ENCODE data around the gene MYL4. TPM values are rescaled to one million over a fixed set of nuclear protein-coding genes. Genes with fewer than 3 reads are reported as not detected.
"Not testable (repeated sequence)": the region's sequence is repeated elsewhere in the genome, so short reads cannot be mapped to it uniquely, and the experiment has no call there.

The MYL4 gene
- total RNA-seq, 2 experiments from 2014 or later, result not detected

DNA sequence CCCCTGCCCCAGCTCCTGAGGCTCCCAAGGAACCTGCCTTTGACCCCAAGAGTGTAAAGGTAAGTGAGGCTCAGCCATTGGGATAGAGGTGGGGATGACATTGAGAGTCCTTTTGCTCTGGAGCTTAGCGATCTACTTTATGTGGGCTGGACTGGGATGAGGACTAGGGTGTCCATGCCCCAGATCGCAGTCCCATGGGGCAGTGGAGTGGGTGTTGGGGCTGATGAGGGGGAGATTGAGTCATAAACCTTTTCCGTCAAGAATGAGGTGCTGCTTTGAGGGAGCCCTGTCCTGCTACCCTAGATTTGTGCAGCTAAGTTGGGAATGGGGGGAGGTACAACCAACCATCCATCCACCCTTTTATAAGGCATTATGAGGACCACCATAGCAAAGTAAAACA, 351 bp downstream of the MYL4 start:
- Mint-ChIP-seq H3K36me3 (ENCODE audit: low read depth) (no peaks in the 10 kb centered on the region), H3K27me3 (no peaks in the 10 kb centered on the region), H3K27ac (no peak overlapping the region), H3K9me3 (ENCODE audit: low read depth) (no peaks in the 10 kb centered on the region), H3K4me3 (no peak overlapping the region), H3K4me1 (peaks cover 29% of the 10 kb centered on the region)
- ChIA-PET CTCF (interaction anchor here (0.5 to 0.9 kb wide), 2 partner anchors 11 to 107 kb away, joined by 3 read pairs; no protein-coding TSS in a partner anchor), POLR2A (interaction anchor here (0.8 kb wide), 1 partner anchor 20 kb away, joined by 3 read pairs; the partner anchor contains the start of gene CDC27)
- ATAC-seq (no peak), DNase-seq (no peak)
- intact Hi-C loops (cut with DNase I, micrococcal nuclease), result no loop called here

DNA sequence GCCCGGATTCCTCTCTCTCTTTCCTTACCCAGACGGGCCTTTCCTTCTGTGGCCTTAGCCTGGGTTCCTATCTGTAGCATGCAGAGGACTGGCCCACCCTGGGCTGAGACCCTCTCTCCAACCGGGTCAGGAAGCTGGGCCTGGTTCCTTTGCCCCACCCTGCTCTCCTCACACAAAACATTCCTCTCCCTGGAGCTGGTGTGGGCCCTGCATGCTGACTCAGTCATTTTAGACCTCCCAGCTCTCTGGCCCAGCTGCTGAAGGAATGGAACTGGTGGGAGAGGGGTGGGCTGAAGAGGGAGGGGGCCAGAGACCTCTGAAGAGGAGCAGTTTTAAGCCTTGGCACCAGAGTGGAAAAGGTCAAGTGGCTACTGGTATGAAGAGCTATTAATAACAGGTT, 957 bp downstream of the MYL4 start:
- no peaks in the 10 kb centered on the region for H3K27me3 Mint-ChIP-seq
- ATAC-seq (no peak), DNase-seq (no peak)
- H3K9me3 Mint-ChIP-seq (ENCODE audit: low read depth), result no peaks in the 10 kb centered on the region
- intact Hi-C loops (cut with DNase I, micrococcal nuclease), result no loop called here
- no peak overlapping the region for H3K27ac Mint-ChIP-seq
- ChIA-PET POLR2A (no interaction called here), CTCF (interaction anchor here (0.9 kb wide), 1 partner anchor 12 kb away, joined by 3 read pairs; no protein-coding TSS in a partner anchor)
- H3K4me3 Mint-ChIP-seq, result no peak overlapping the region
- H3K36me3 Mint-ChIP-seq (ENCODE audit: low read depth), result no peaks in the 10 kb centered on the region
- peaks cover 23% of the 10 kb centered on the region for H3K4me1 Mint-ChIP-seq

DNA sequence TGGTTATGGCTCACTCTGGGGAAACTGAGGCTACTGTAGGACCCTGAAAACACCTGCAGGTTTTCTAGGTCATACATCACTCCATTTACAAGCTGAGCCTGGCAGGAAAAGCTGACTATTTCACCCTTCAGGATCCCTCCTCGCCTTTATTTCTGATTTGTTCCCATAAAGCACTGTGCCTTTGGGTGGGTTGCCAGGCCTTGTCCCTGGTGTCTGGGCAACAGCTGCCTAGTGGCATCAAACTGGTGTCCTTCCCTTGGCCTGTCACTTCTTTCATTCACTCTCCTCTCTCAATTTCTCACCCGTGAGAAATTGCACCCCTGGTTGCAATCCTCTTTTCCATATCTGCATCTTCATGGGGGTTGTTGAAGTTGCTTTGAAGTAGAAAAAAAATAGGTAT, 1.6 kb downstream of the MYL4 start:
- Mint-ChIP-seq H3K4me3 (no peak overlapping the region), H3K9me3 (ENCODE audit: low read depth) (no peaks in the 10 kb centered on the region), H3K27ac (no peak overlapping the region), H3K4me1 (peaks cover 16% of the 10 kb centered on the region), H3K36me3 (ENCODE audit: low read depth) (no peaks in the 10 kb centered on the region), H3K27me3 (no peaks in the 10 kb centered on the region)
- ChIA-PET CTCF (interaction anchor here (0.6 kb wide), 2 partner anchors 35 to 300 kb away, joined by 3 to 4 read pairs; no protein-coding TSS in a partner anchor), POLR2A (no interaction called here)
- ATAC-seq (no peak), DNase-seq (no peak)
- intact Hi-C loops (cut with DNase I, micrococcal nuclease), result no loop called here

DNA sequence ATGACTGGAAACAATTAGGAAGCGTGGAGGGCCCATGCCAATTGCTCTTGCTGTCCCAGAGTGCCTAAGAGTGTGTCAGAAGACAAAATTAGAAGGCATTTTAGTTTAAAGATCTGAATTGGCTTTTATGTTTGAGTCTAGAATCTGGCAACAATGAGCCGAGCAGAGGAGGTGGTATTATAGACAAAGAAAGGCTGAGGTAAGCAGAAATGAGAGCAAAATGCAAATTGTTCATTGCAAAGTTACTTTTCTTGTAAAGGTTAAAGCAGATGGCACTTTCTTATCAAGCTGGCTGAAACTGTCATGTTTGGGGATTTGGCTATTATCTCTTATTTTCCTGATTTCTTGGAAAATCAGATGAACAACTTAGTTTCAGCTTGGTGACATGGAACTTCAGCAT, 3.3 kb downstream of the MYL4 start:
- no peak for ATAC-seq
- no peak overlapping the region for H3K4me3 Mint-ChIP-seq
- no peak overlapping the region for H3K27ac Mint-ChIP-seq
- POLR2A ChIA-PET, result no interaction called here
- no peak for DNase-seq
- no peaks in the 10 kb centered on the region for H3K9me3 Mint-ChIP-seq (ENCODE audit: low read depth)
- H3K36me3 Mint-ChIP-seq (ENCODE audit: low read depth), result no peaks in the 10 kb centered on the region
- CTCF ChIA-PET, result no interaction called here
- intact Hi-C loops (cut with DNase I, micrococcal nuclease), result no loop called here
- no peaks in the 10 kb centered on the region for H3K27me3 Mint-ChIP-seq
- H3K4me1 Mint-ChIP-seq, result peaks cover 10% of the 10 kb centered on the region

DNA sequence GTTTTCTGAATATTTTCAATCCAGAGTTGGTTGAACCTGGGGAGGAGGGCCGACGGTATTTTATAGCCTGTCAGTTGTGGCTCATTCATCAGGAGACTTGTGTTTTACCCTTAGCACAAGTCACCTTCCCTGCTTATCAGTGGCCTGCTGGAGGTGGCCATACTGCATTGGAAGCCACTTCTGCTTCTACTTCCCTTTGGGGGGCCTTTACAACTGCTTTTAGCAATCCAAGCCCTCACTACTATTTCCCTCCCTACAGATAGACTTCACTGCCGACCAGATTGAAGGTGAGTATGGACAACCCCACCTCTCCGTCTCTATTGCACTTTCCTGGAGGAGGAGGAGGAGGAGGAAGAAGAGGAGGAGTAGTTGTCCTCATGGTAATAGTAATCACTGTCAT, 4.4 kb downstream of the MYL4 start:
- POLR2A ChIA-PET, result interaction anchor here (0.7 kb wide), 1 partner anchor 190 kb away, joined by 3 read pairs; no protein-coding TSS in a partner anchor
- H3K27me3 Mint-ChIP-seq, result no peaks in the 10 kb centered on the region
- intact Hi-C loops (cut with DNase I, micrococcal nuclease), result no loop called here
- H3K36me3 Mint-ChIP-seq (ENCODE audit: low read depth), result no peaks in the 10 kb centered on the region
- H3K4me1 Mint-ChIP-seq, result peaks cover 11% of the 10 kb centered on the region
- no peak overlapping the region for H3K27ac Mint-ChIP-seq
- no peak overlapping the region for H3K4me3 Mint-ChIP-seq
- DNase-seq, result no peak
- no peak for ATAC-seq
- CTCF ChIA-PET, result no interaction called here
- no peaks in the 10 kb centered on the region for H3K9me3 Mint-ChIP-seq (ENCODE audit: low read depth)

DNA sequence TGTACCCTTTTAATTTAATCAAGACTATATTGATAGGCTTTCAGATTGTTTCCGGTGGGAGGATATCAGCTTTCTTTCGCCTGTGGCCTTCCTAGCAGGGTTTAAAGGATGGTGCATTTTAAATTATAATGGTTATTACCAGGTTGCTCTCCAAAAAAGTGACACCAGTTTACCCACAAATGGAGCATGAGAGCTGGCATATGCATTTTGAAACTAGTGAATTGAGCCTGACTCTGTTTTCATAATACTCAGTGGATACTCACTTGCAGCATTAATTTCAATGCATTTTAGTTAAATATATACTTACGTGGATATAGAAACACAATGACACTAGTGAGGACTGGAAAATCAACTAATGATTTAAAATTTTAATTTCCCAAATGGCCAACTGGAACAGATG, 5.8 kb downstream of the MYL4 start:
- no peaks in the 10 kb centered on the region for H3K9me3 Mint-ChIP-seq (ENCODE audit: low read depth)
- DNase-seq, result no peak
- H3K4me3 Mint-ChIP-seq, result no peak overlapping the region
- ATAC-seq, result no peak
- H3K4me1 Mint-ChIP-seq, result peaks cover 22% of the 10 kb centered on the region
- ChIA-PET POLR2A (no interaction called here), CTCF (no interaction called here)
- H3K27ac Mint-ChIP-seq, result no peak overlapping the region
- no peaks in the 10 kb centered on the region for H3K36me3 Mint-ChIP-seq (ENCODE audit: low read depth)
- no peaks in the 10 kb centered on the region for H3K27me3 Mint-ChIP-seq
- intact Hi-C loops (cut with DNase I, micrococcal nuclease), result no loop called here

DNA sequence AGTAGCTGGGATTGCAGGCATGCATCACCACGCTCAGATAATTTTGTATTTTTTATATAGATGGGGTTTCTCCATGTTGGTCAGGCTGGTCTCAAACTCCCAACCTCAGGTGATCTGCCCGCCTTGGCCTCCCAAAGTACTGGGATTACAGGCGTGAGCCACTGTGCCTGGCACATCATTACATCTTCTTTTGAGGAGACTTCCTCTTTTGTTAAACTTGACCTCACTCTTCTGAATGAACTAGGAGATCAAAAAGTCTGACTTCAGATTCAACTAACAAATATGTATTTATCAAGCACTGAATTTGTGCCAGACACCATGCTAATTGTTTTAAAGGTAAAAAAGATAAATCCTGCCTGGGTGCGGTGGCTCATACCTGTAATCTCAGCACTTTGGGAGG, 7.7 kb downstream of the MYL4 start:
- H3K9me3 Mint-ChIP-seq (ENCODE audit: low read depth); intact Hi-C loops (cut with DNase I, micrococcal nuclease); H3K36me3 Mint-ChIP-seq (ENCODE audit: low read depth); DNase-seq; POLR2A ChIA-PET; H3K4me3 Mint-ChIP-seq; ATAC-seq; H3K27me3 Mint-ChIP-seq; CTCF ChIA-PET; H3K27ac Mint-ChIP-seq: not testable (repeated sequence)
- H3K4me1 Mint-ChIP-seq, result peaks cover 37% of the 10 kb centered on the region

DNA sequence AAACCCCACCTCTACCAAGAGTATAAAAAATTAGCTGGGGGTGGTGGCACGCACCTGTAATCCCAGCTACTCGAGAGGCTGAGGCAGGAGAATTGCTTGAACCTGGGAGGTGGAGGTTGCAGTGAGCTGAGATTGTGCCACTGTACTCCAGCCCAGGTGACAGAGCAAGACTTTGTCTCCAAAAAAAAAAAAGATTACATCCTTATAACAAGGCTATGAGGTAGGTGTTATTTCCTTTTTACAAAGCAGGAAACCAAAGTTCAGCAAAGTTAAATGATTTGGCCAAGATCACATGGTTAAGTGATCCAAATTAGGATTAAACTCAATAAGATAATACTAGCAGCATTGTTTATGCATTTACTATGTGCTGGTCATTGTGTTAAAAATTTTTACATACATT, 8.1 kb downstream of the MYL4 start:
- CTCF ChIA-PET; H3K36me3 Mint-ChIP-seq (ENCODE audit: low read depth); intact Hi-C loops (cut with DNase I, micrococcal nuclease); H3K4me3 Mint-ChIP-seq; POLR2A ChIA-PET; H3K27ac Mint-ChIP-seq; DNase-seq; H3K9me3 Mint-ChIP-seq (ENCODE audit: low read depth); H3K27me3 Mint-ChIP-seq: not testable (repeated sequence)
- H3K4me1 Mint-ChIP-seq, result peaks cover 37% of the 10 kb centered on the region
- ATAC-seq, result peak; percentile 67

DNA sequence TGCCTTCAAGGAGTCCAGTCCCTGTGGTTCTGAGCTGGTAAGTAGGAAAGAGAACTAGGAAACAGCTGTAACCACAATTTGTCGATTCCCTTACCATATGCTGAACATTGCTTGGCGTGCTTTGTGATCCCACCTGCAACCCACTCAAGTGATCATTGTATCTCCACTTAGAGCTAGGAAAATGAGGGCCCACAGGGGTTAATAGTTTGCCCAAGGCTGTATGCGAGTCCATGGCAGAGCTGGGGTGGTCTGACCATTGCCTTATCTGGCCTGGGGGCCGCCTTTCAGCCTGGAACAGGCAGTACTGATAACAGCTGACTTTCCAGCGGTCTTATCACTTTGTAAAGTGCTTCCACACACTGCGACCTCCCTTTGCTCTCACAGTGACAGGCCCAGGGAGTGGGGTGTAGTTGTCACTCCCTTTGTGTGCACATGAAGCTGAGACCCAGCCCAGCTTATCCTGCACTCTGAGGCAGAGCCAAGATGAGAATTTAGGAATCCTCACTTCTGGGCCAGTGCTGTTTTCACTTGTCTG, 9.8 kb downstream of the MYL4 start:
- H3K36me3 Mint-ChIP-seq (ENCODE audit: low read depth), result no peaks in the 10 kb centered on the region
- ATAC-seq, result no peak
- no peak for DNase-seq
- POLR2A ChIA-PET, result interaction anchor here (0.8 kb wide), 1 partner anchor 11 kb away, joined by 3 read pairs; no protein-coding TSS in a partner anchor
- no peak overlapping the region for H3K4me3 Mint-ChIP-seq
- H3K9me3 Mint-ChIP-seq (ENCODE audit: low read depth), result peaks cover under 1% of the 10 kb centered on the region
- peaks cover 37% of the 10 kb centered on the region for H3K4me1 Mint-ChIP-seq
- no peak overlapping the region for H3K27ac Mint-ChIP-seq
- CTCF ChIA-PET, result interaction anchor here (1.0 kb wide), 1 partner anchor 15 kb away, joined by 3 read pairs; no protein-coding TSS in a partner anchor
- intact Hi-C loops (cut with DNase I, micrococcal nuclease), result no loop called here
- H3K27me3 Mint-ChIP-seq, result no peaks in the 10 kb centered on the region

DNA sequence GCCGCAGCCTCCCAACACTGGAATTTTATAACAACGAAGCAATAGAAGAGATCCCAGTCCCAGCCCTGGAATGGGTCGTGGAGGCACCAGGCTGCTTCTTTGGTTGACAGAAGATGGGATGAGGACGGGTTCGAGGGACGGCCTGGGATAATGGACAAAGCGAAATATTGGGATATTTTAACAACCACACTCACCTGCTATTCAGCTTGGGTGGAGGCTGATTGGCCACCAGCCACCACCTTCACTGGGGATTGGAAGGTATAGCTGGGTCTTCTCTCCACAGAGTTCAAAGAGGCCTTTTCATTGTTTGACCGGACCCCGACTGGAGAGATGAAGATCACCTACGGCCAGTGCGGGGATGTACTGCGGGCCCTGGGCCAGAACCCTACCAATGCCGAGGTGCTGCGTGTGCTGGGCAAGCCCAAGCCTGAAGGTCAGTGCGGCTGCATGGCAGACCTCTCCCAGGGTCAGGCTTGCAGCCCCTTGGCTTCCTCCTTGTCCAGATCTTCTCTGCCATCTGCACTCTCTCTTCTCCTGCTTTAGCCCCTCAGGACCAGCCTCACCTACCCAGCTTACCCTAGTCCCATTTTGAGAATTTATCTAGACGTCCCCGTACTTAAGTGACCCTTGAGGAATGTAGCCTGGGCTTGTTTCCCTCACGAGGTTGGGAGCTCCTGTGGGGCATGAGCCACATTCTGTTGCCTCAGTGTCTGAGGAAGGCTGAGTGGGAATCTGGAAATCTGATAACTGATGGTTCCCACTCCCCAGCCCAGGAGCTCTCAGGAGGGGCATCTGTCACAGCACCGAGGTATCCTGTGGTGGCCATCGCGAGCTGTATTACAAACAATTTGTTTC, 10.7 kb downstream of the MYL4 start:
- Mint-ChIP-seq H3K27ac (no peak overlapping the region), H3K4me3 (no peak overlapping the region), H3K36me3 (ENCODE audit: low read depth) (no peaks in the 10 kb centered on the region), H3K9me3 (ENCODE audit: low read depth) (peaks cover 6% of the 10 kb centered on the region), H3K4me1 (peaks cover 37% of the 10 kb centered on the region), H3K27me3 (no peaks in the 10 kb centered on the region)
- ChIA-PET CTCF (interaction anchor here (0.8 to 0.9 kb wide), 2 partner anchors 30 to 92 kb away, joined by 3 to 5 read pairs; no protein-coding TSS in a partner anchor), POLR2A (interaction anchor here (0.8 to 1.0 kb wide), 3 partner anchors 12 to 16 kb away, joined by 3 read pairs; no protein-coding TSS in a partner anchor)
- ATAC-seq (no peak), DNase-seq (no peak)
- intact Hi-C loops (cut with DNase I, micrococcal nuclease), result no loop called here

DNA sequence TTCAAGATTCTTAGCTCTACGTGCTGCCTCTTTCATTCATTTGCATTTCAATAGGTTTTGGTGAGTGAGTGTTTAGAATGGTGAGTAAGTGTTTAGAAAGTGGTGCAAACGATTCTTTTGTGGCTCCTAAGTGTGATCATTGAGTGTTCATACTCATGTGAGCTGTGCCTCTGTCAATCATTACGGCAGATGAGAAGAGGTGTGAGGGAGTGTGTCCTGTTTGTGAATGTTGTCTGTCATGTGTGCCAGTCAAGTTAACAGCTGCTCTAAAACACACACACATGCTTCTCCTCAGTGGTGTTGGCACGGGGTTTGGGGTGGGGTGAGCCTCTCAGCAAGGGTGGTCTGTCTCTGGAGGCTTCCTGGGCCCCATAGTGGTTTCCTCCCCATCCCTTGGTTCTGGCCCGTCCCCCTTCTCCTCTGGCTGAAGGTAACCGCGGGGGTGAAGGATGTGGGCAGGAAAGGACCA, 11.4 kb downstream of the MYL4 start:
- POLR2A ChIA-PET, result interaction anchor here (0.6 to 1.0 kb wide), 3 partner anchors 16 to 651 kb away, joined by 3 to 7 read pairs (median 3); no protein-coding TSS in a partner anchor
- Mint-ChIP-seq H3K9me3 (ENCODE audit: low read depth) (peaks cover 6% of the 10 kb centered on the region), H3K4me1 (peaks cover 37% of the 10 kb centered on the region), H3K36me3 (ENCODE audit: low read depth) (no peaks in the 10 kb centered on the region), H3K4me3 (no peak overlapping the region), H3K27me3 (no peaks in the 10 kb centered on the region), H3K27ac (no peak overlapping the region)
- CTCF ChIA-PET, result interaction anchor here (0.9 kb wide), 1 partner anchor 30 kb away, joined by 5 read pairs; no protein-coding TSS in a partner anchor
- DNase-seq, result peak; percentile 24
- peak; percentile 87 for ATAC-seq
- intact Hi-C loops (cut with DNase I, micrococcal nuclease), result no loop called here
